CD4-positive, alpha-beta T cell treated with Interferon alpha-2 for 1 hour (primary cell): ENCODE data around the gene DEFB119.
"Not testable (repeated sequence)": the region's sequence is repeated elsewhere in the genome, so short reads cannot be mapped to it uniquely, and the experiment has no call there.

ENCODE experiments used
- DNase-seq, 2 donors: peaks; one replicate each; pipeline ENCODE4 v3.0.0-alpha.2; 2020 to 2022

DEFB119 gene

GRCh38 chr20:31390490-31390889 is at the start of gene DEFB119:
DEFB119 (minus strand) TSS chr20:31390590; CDS start chr20:31390483, 107 bp downstream.
- no peak for DNase-seq

GRCh38 chr20:31430568-31431115 is 40.3 kb upstream of the DEFB119 start:
- DNase-seq: no peak

- DNase-seq: not testable (repeated sequence)
These were observed 37.2 kb upstream of the DEFB119 start for GRCh38 chr20:31427576-31427975.

- DNase-seq: not testable (repeated sequence)
These were observed 36.6 kb upstream of the DEFB119 start for GRCh38 chr20:31426891-31427551.

GRCh38 chr20:31425797-31426196 is 35.4 kb upstream of the DEFB119 start:
- DNase-seq: no peak

- no peak for DNase-seq
These were observed 27.9 kb upstream of the DEFB119 start for GRCh38 chr20:31418307-31418706.

- DNase-seq: no peak
These were observed 25.3 kb upstream of the DEFB119 start for GRCh38 chr20:31415653-31416052.

GRCh38 chr20:31414381-31414780 is 24.0 kb upstream of the DEFB119 start:
- no peak for DNase-seq

- no peak for DNase-seq
These were observed 19.6 kb upstream of the DEFB119 start for GRCh38 chr20:31410011-31410410.

GRCh38 chr20:31406115-31406514 is 15.7 kb upstream of the DEFB119 start, which contains the start of gene DEFB121:
DEFB121 (minus strand) TSS chr20:31406215; CDS start chr20:31406152, 63 bp downstream.
- DNase-seq: no peak

- no peak for DNase-seq
These were observed 13.5 kb upstream of the DEFB119 start for GRCh38 chr20:31403886-31404285.

GRCh38 chr20:31394900-31395299 is 4.5 kb upstream of the DEFB119 start:
- DNase-seq: no peak

- DNase-seq: no peak
These were observed 2.4 kb upstream of the DEFB119 start for GRCh38 chr20:31392836-31393235.

- no peak for DNase-seq
These were observed 16.0 kb downstream of the DEFB119 start for GRCh38 chr20:31374346-31374745.

GRCh38 chr20:31368301-31368700 is 22.1 kb downstream of the DEFB119 start, which contains the start of gene DEFB118:
DEFB118 (plus strand) TSS chr20:31368601; CDS start chr20:31368651, 50 bp downstream.
- DNase-seq: no peak

GRCh38 chr20:31364272-31364671 is 26.1 kb downstream of the DEFB119 start:
- not testable (repeated sequence) for DNase-seq

- DNase-seq: no peak
These were observed 27.1 kb downstream of the DEFB119 start for GRCh38 chr20:31363295-31363694.

GRCh38 chr20:31355981-31356380 is 34.4 kb downstream of the DEFB119 start:
- DNase-seq: no peak

- no peak for DNase-seq
These were observed 48.9 kb downstream of the DEFB119 start for GRCh38 chr20:31341470-31341869.

GRCh38 chr20:31330893-31331292 is 59.5 kb downstream of the DEFB119 start:
- DNase-seq: no peak
